ENCODE results near the gene HSF5.

HSF5 gene

DNA sequence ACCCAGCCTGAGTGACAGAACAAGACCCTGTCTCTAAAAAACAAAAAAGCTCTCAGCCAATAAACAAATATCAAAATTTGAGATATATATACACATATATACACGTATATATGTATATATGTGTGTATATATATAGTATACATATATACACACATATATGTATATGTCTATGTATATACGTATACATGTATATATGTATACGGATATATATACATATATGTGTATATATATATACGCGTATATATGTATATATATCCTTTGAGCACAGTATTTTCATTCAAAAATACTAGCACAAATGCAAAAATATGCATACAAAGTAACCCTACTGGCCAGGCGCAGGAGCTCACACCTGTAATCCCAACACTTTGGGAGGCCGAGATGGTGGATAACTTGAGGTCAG lies 13.2 kb upstream of the HSF5 start:
- peaks cover 89% of the 10 kb centered on the region for H3K36me3 ChIP-seq
- TF ChIP-seq, protein P1, sequence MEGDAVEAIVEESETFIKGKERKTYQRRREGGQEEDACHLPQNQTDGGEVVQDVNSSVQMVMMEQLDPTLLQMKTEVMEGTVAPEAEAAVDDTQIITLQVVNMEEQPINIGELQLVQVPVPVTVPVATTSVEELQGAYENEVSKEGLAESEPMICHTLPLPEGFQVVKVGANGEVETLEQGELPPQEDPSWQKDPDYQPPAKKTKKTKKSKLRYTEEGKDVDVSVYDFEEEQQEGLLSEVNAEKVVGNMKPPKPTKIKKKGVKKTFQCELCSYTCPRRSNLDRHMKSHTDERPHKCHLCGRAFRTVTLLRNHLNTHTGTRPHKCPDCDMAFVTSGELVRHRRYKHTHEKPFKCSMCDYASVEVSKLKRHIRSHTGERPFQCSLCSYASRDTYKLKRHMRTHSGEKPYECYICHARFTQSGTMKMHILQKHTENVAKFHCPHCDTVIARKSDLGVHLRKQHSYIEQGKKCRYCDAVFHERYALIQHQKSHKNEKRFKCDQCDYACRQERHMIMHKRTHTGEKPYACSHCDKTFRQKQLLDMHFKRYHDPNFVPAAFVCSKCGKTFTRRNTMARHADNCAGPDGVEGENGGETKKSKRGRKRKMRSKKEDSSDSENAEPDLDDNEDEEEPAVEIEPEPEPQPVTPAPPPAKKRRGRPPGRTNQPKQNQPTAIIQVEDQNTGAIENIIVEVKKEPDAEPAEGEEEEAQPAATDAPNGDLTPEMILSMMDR (IDR thresholded peaks at IDR 0.05; ENCODE audit: low read depth, low read length), result no peak
- no peak for DNase-seq
- no peaks in the 10 kb centered on the region for H3K27me3 ChIP-seq (ENCODE audit: insufficient read depth, low read depth, severe bottlenecking)
- H3K27ac ChIP-seq, result no peak overlapping the region
- no peak overlapping the region for H3K4me3 ChIP-seq (ENCODE audit: low read depth, low read length)
- no peaks in the 10 kb centered on the region for H3K9me3 ChIP-seq (ENCODE audit: severe bottlenecking)

- Histone ChIP-seq H3K4me3 (ENCODE audit: low read depth, low read length) (no peak overlapping the region), H3K27me3 (ENCODE audit: insufficient read depth, low read depth, severe bottlenecking) (no peaks in the 10 kb centered on the region), H3K9me3 (ENCODE audit: severe bottlenecking) (no peaks in the 10 kb centered on the region), H3K36me3 (peaks cover 87% of the 10 kb centered on the region), H3K27ac (no peak overlapping the region)
- DNase-seq, result no peak
- TF ChIP-seq, protein P1 (IDR thresholded peaks at IDR 0.05; ENCODE audit: low read depth, low read length), result no peak
Observed at GRCh38 chr17:58498177-58498828, 10.1 kb upstream of the HSF5 start.

DNA sequence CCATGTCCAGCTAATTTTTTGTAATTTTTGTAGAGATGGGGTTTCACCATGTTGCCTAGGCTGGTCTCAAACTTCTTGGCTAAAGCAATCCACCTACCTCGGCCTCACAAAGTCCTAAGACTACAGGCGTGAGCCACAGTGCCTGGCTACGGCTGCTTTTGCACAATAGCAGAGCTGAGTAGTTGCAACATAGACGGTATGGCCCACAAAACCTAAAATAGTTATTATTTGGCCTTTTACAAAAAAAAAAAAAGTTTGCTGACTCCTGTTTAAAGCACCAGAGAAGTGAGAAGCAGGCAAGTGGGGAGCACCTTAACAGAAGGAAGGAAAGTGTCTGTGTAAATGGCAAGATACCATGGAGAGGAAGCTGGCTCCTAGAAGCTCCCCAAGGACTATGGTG lies 5.3 kb upstream of the HSF5 start:
- H3K27me3 ChIP-seq (ENCODE audit: insufficient read depth, low read depth, severe bottlenecking), result no peaks in the 10 kb centered on the region
- no peaks in the 10 kb centered on the region for H3K9me3 ChIP-seq (ENCODE audit: severe bottlenecking)
- H3K36me3 ChIP-seq, result peaks cover 94% of the 10 kb centered on the region
- no peak overlapping the region for H3K27ac ChIP-seq
- DNase-seq, result no peak
- TF ChIP-seq, protein P1 (IDR thresholded peaks at IDR 0.05; ENCODE audit: low read depth, low read length), result no peak
- no peak overlapping the region for H3K4me3 ChIP-seq (ENCODE audit: low read depth, low read length)

- Histone ChIP-seq H3K9me3 (ENCODE audit: severe bottlenecking) (no peaks in the 10 kb centered on the region), H3K27me3 (ENCODE audit: insufficient read depth, low read depth, severe bottlenecking) (no peaks in the 10 kb centered on the region), H3K4me3 (ENCODE audit: low read depth, low read length) (no peak overlapping the region), H3K36me3 (peaks cover 88% of the 10 kb centered on the region), H3K27ac (no peak overlapping the region)
- TF ChIP-seq, protein P1 (IDR thresholded peaks at IDR 0.05; ENCODE audit: low read depth, low read length), result no peak
- DNase-seq, result no peak
Observed at GRCh38 chr17:58492238-58493121, 4.3 kb upstream of the HSF5 start.

GRCh38 chr17:58491510-58492045 lies 3.4 kb upstream of the HSF5 start:
- Histone ChIP-seq H3K4me3 (ENCODE audit: low read depth, low read length) (no peak overlapping the region), H3K9me3 (ENCODE audit: severe bottlenecking) (no peaks in the 10 kb centered on the region), H3K27ac (no peak overlapping the region), H3K36me3 (peaks cover 84% of the 10 kb centered on the region), H3K27me3 (ENCODE audit: insufficient read depth, low read depth, severe bottlenecking) (no peaks in the 10 kb centered on the region)
- TF ChIP-seq, protein P1 (IDR thresholded peaks at IDR 0.05; ENCODE audit: low read depth, low read length), result no peak
- no peak for DNase-seq

All from WERI-Rb-1 (cell line).